Progenitor cell of endocrine pancreas (in vitro differentiated cells): ENCODE measurements around the gene USP13. TPM values are rescaled to one million over a fixed set of nuclear protein-coding genes. Genes with fewer than 3 reads are reported as not detected.

ENCODE experiments used
- DNase-seq: peaks from one replicate; pipeline ENCODE4 v3.0.0; 2021; ENCODE audit warnings: low spot score; ENCODE audit not compliant: unreplicated experiment
- H3K27ac Mint-ChIP-seq: 2 replicates; pipeline ENCODE4 v1.8.0; 2021; ENCODE audit warnings: mild to moderate bottlenecking, moderate library complexity, mixed read lengths
- H3K27me3 Mint-ChIP-seq: 2 replicates; pipeline ENCODE4 v1.8.0; 2021; ENCODE audit warnings: mixed read lengths
- H3K36me3 Mint-ChIP-seq: 2 replicates; pipeline ENCODE4 v1.8.0; 2022; ENCODE audit warnings: mixed read lengths; ENCODE audit not compliant: insufficient read depth
- H3K4me1 Mint-ChIP-seq: 2 replicates; pipeline ENCODE4 v1.8.0; 2021; ENCODE audit warnings: low read depth, mixed read lengths
- H3K4me3 Mint-ChIP-seq: 2 replicates; pipeline ENCODE4 v1.8.0; 2021; ENCODE audit warnings: low read depth, mild to moderate bottlenecking, moderate library complexity, mixed read lengths
- H3K9me3 Mint-ChIP-seq: 2 replicates; pipeline ENCODE4 v1.8.0; 2021; ENCODE audit warnings: low read depth, mixed read lengths
- total RNA-seq: library from RNA; stranded (reverse); gene quantifications from 2 replicates; pipeline ENCODE4 v1.2.1, GENCODE V29; 2021
- TF ChIP-seq, protein P1 (sequence below): fragments of 200-600 bp; sonication (generic); IDR thresholded peaks from one replicate; pipeline ENCODE4 v1.5.0; 2021; ENCODE audit warnings: antibody characterized with exemption, mild to moderate bottlenecking; ENCODE audit not compliant: unreplicated experiment

Gene USP13
- total RNA-seq, 1 donor from 2014 or later = 10.7 TPM

DNA sequence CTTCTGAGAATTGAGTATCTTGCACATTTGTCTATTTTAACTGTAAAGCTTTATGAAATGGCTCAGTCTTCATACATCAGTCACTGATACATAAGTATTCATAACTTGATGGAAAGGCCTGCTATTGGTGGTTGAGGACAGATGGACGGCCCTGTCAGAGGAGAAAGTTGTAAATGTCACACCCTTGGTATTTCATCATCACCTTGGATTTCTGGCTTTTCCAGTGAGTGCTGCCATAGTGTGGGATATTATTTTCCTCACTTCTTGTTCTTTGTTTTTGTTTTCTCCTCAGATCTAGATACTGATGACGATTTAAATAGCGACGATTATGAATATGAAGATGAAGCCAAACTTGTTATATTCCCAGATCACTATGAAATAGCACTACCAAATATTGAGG lies 47.9 kb downstream of the USP13 start:
- H3K27me3 Mint-ChIP-seq = no peaks in the 10 kb centered on the region
- no peak overlapping the region for H3K27ac Mint-ChIP-seq
- DNase-seq = no peak
- H3K4me3 Mint-ChIP-seq = no peak overlapping the region
- peaks cover 5% of the 10 kb centered on the region for H3K36me3 Mint-ChIP-seq
- H3K9me3 Mint-ChIP-seq = no peaks in the 10 kb centered on the region
- TF ChIP-seq, protein P1, sequence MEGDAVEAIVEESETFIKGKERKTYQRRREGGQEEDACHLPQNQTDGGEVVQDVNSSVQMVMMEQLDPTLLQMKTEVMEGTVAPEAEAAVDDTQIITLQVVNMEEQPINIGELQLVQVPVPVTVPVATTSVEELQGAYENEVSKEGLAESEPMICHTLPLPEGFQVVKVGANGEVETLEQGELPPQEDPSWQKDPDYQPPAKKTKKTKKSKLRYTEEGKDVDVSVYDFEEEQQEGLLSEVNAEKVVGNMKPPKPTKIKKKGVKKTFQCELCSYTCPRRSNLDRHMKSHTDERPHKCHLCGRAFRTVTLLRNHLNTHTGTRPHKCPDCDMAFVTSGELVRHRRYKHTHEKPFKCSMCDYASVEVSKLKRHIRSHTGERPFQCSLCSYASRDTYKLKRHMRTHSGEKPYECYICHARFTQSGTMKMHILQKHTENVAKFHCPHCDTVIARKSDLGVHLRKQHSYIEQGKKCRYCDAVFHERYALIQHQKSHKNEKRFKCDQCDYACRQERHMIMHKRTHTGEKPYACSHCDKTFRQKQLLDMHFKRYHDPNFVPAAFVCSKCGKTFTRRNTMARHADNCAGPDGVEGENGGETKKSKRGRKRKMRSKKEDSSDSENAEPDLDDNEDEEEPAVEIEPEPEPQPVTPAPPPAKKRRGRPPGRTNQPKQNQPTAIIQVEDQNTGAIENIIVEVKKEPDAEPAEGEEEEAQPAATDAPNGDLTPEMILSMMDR = no peak
- H3K4me1 Mint-ChIP-seq = no peaks in the 10 kb centered on the region

DNA sequence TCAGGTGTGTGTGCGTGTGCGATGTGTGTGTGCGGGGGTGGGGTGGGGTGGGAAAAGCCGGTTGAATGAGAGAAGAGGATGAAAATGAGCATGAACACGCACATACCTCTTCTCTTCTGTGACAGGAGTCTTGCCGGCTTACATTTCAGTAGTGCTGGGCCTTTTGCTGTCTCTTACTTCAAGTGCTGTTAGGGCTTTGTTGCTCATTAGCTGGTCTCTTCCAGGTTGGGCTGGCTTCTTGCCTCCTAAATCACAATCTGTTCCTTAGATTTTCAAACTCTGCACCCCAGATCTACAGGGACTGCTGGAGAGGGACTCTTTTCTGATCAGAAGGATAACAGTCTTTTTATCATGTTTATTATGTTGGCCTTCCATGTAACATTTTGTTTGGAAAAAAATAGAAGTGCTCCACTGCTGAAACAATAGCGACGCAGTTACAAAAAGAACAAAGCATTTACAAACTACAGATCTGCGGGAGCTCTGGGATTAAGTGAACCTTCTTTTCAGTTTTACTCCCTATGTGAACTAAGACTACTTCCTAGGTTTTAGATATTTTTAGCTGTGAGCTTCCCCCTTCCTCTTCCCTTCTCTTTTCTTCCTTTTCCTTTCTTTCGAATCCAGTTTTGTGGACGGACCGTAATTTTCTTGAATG lies 48.5 kb downstream of the USP13 start:
- no peaks in the 10 kb centered on the region for H3K9me3 Mint-ChIP-seq
- no peak overlapping the region for H3K27ac Mint-ChIP-seq
- H3K4me3 Mint-ChIP-seq = no peak overlapping the region
- no peak for DNase-seq
- no peaks in the 10 kb centered on the region for H3K4me1 Mint-ChIP-seq
- H3K27me3 Mint-ChIP-seq = no peaks in the 10 kb centered on the region
- peaks cover 5% of the 10 kb centered on the region for H3K36me3 Mint-ChIP-seq
- TF ChIP-seq, protein P1 = no peak

DNA sequence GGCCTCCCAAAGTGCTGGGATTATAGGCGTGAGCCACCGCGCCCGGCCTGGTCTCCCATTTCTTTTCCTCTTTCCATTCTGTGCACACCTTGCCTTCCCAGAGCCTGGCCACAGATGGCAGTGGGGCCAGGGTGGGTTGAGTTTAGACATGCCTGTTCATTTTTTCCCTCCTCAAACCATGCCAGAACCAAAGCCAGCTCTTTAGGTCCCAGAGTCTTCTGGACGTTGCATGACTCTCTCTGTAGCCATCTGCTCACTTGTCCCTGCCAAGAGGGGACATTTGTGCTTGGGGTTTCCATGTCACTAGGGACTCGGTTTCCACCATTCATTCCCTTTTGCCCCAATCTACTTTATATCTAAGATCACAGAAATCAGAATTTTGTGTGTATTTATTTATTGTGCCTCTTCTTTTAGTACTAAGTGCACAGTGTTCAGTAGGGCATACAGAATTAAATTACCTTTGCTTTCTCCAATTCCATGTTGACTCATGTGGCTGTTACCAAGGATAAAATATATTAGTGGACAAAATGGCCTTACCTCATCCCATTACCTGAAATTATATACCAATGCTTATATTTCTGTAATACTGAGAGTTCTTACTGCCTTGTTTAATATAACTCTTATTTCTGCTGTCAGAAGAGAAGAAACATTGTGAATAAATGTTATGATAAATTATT lies 49.6 kb downstream of the USP13 start:
- DNase-seq = no peak
- Mint-ChIP-seq H3K36me3 (peaks cover 5% of the 10 kb centered on the region), H3K27ac (no peak overlapping the region), H3K27me3 (no peaks in the 10 kb centered on the region), H3K9me3 (no peaks in the 10 kb centered on the region), H3K4me1 (no peaks in the 10 kb centered on the region), H3K4me3 (no peak overlapping the region)
- TF ChIP-seq, protein P1 = no peak

DNA sequence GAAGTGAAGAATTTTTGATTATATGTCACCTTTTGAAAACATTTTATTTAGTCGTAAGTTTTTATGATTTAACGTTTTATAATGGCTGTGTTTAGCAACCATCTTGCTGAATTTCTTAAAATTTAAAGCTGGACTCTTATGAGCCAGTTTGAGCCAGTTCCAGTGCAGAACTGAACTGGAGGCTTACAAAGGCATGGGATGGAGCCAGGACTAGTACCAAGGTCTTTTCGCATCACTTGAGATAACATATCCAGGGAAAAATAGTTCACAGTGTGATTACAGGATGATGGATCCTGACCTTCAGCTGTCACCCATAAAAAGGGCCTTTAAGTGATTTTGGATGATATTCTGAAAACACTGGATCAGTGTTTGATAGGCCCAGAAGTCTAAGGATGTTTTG lies 51.0 kb downstream of the USP13 start:
- TF ChIP-seq, protein P1 = no peak
- no peaks in the 10 kb centered on the region for H3K4me1 Mint-ChIP-seq
- H3K27ac Mint-ChIP-seq = no peak overlapping the region
- H3K4me3 Mint-ChIP-seq = no peak overlapping the region
- peaks cover 5% of the 10 kb centered on the region for H3K36me3 Mint-ChIP-seq
- no peak for DNase-seq
- H3K9me3 Mint-ChIP-seq = no peaks in the 10 kb centered on the region
- no peaks in the 10 kb centered on the region for H3K27me3 Mint-ChIP-seq

DNA sequence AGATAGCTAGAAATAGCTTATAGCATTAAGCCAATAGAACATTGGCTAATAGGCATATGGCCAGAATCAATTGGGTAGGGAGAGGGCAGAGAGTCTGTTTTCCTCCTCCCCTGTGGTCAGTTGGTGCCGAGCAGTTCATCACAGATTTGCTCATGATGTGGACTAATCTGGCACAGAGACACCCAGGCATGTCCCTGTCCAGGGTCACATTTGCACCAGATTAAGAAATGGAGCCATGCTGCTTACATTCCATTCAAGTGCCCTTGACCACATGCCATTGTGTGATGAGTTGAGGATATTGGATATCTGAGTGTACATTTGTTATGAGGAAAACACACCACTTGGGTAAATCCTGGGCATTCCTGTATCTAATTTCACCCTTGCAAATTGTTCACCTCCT lies 53.4 kb downstream of the USP13 start:
- H3K27ac Mint-ChIP-seq = no peak overlapping the region
- H3K9me3 Mint-ChIP-seq = no peaks in the 10 kb centered on the region
- H3K4me3 Mint-ChIP-seq = no peak overlapping the region
- DNase-seq = no peak
- TF ChIP-seq, protein P1 = no peak
- no peaks in the 10 kb centered on the region for H3K4me1 Mint-ChIP-seq
- peaks cover 7% of the 10 kb centered on the region for H3K36me3 Mint-ChIP-seq
- no peaks in the 10 kb centered on the region for H3K27me3 Mint-ChIP-seq
